NT2/D1 (cell line): ENCODE results near the gene CD300H.

ENCODE experiments used
- SUZ12 ChIP-seq: IDR thresholded peaks from 2 replicates; pipeline ENCODE4 v1.6.1; 2011; ENCODE audit not compliant: insufficient read length, insufficient read depth; ENCODE audit errors: extremely low read depth
- ZNF274 ChIP-seq: IDR thresholded peaks from 2 replicates; pipeline ENCODE4 v1.6.1; 2011; ENCODE audit warnings: mild to moderate bottlenecking, low read depth, low read length

DNA sequence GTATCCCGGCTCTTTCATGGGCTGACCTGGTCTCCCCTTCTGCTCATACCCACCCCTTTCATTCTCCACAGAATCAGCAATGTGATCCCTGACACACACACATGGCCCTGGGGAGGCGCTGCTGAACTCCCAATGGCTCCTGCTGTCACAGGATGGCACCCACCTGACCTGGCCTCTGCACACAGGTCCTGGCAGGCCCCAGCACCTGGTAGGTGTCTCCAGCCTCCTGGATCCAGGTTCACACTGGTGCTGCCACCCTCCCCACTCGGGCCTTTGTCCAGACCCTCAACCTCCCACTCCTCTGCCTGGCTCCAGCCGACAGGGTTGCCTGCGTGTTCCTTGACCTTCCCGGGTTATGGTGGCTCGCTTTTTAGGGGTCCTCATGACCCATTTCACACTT is 20.0 kb downstream of the CD300H start:
- TF ChIP-seq ZNF274 (no peak), SUZ12 (no peak)
